GM12874 (cell line): ENCODE data around the gene ABITRAM.

Experiments used
- TF ChIP-seq, protein P1 (sequence below): IDR thresholded peaks from 2 replicates; pipeline ENCODE4 v1.5.1; 2011; ENCODE audit warnings: low read depth, mild to moderate bottlenecking, control low read depth, low read length, moderate library complexity; ENCODE audit not compliant: insufficient read depth

The ABITRAM gene

DNA sequence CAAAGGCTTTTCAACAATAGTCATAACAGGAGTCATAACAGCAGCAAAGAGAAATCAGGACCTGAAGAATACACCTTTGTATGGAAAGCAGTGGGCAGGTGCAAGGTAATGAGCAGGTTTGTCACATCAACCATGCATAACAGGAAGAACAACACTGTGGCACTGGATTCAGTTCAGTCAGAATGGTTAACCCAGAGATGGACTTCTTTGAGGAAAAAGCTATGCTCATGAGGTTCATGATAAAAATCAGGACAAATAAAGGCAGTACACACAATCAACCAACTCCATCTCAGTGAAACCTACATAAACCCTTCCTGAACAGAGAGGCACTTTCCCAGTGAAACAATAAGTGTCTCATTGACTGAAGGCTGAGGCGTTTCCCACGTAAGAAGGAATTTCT is 27.0 kb downstream of the ABITRAM start:
- TF ChIP-seq, protein P1, sequence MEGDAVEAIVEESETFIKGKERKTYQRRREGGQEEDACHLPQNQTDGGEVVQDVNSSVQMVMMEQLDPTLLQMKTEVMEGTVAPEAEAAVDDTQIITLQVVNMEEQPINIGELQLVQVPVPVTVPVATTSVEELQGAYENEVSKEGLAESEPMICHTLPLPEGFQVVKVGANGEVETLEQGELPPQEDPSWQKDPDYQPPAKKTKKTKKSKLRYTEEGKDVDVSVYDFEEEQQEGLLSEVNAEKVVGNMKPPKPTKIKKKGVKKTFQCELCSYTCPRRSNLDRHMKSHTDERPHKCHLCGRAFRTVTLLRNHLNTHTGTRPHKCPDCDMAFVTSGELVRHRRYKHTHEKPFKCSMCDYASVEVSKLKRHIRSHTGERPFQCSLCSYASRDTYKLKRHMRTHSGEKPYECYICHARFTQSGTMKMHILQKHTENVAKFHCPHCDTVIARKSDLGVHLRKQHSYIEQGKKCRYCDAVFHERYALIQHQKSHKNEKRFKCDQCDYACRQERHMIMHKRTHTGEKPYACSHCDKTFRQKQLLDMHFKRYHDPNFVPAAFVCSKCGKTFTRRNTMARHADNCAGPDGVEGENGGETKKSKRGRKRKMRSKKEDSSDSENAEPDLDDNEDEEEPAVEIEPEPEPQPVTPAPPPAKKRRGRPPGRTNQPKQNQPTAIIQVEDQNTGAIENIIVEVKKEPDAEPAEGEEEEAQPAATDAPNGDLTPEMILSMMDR = no peak

DNA sequence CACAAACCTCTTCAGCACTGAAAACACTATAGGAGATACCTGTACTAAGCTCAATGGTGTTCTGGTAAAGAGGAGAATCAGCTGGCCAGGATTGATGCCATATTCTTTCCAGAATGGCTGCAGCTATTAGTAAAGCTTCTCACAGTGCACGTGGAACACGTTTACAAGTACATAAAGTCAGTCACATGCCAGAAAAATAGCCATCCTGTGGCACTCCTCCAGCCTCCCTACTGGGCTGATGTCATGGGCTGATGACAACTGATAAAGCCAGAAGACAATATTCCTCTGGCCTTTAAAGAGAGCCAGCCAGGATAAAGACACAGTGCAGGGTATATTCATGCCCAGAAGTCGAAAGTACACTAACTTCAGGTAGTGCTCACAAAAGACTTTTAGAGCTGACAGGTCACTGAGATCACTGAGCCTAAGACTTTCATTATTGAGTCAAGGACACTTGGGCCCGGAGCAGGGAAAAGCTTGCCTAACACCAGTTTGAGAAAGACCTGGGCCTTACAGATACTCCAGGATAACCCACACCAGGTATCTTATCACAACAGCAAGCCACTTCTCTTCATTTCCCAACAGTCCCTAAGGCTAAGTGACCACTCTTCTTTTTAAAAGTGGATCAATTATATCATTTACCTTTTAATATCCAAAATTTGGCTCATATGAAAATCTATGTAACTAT is 29.4 kb downstream of the ABITRAM start:
- TF ChIP-seq, protein P1 = no peak

DNA sequence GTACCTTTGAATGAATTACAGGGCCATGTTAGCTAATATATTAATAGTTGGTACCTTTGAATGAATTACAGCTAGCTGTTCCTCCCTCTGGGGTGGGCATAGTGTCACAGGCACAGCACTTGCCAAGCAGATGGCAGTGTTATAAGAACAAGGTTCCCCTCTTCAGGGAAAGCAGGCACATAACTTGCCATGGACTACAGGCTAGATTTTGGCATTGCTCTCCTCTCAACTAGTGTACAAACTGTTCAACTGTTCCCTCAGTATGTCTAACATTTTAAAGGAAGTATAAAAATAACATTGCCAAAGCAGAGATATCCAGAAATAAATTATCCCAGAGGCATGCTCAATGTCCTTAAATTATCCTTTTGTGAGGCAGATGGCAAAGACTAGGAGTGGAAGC is 33.7 kb downstream of the ABITRAM start:
- TF ChIP-seq, protein P1 = no peak

DNA sequence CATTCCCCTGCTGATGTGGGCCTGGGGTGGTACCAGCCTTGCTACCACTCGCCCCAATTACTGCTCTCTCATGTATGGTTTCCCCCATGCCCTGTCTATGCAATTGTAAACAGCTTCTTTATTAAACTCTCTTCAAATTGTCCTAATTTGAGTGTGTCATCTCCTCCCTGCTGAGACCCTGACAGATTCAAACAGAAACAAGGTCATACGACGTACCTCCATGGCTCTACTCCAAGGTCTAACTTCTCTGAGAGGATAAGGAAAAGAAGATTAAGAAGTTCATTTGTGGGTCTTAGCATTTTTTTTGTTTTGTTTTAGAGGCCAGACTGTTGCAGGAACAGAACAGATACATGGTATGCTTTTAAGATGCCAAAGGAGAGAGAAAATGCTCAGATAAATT is 38.0 kb downstream of the ABITRAM start:
- TF ChIP-seq, protein P1 = no peak

DNA sequence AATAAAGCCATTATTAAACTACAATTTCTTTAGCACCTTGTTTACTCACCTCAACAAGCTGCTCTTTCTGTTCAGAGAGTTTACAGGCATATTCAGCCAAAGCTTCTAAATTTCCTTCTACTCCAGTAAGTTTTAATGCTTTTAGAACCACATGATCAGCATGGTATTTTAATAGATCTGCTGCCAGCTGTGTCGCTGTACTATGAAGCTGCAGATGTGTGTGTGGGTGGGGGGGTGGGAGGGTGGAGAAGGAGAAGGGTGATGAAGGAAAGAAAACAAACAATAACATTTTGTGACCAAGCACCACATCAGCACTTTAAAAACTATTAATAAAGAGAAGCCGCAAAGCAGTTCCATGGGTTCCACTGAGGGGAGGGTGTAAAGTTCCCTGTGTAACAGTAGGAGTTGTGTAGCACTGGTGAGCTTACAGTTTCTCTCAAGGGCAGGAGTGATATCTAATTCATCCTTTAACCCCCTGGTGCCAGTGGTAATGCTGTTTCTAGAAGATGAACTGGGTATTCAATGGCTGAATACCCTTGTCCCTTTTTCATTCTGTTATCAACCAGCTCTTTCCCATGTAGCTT is 38.5 kb downstream of the ABITRAM start:
- TF ChIP-seq, protein P1 = no peak

DNA sequence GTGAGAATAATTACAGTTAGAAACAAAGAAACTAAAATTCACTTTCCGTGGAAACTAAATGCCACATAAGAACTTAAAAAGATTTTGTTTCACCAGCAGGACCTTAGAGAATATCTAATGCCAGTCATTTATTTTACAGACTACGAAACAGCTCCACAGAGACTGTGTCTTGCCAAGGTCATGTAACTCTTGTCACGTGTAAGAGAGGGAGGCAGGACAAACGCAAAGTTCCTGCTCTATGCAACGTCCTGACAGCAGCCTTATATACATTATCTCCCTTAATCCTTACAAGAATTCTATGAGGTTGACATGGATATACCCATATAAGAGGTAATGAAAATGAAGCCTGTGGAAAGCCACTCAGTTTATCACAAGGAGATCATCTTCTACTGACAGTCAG is 39.7 kb downstream of the ABITRAM start:
- TF ChIP-seq, protein P1 = no peak

DNA sequence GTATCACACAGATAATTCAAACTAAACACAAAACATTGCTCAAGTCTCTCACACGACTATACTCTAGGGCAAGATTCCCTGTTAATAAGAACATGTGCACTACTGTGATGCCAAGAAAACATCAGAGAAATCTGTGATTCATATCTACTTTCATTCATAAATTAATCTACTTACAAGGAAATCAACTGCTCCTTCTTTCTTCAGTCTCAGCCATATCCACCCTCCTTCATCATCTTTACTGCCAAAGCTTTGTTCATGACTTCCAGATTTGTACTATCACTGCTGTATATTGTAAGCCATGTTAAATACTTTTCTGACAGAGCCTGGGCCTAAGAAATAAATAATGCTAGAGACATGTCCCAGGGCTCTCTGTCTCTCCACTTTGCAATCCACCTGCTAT is 44.0 kb downstream of the ABITRAM start:
- TF ChIP-seq, protein P1 = no peak
